Measurements from ENCODE around the gene ABCB9.

Gene ABCB9

GRCh38 chr12:122985338-122986257, 19.3 kb upstream of the ABCB9 start:
- peak overlapping the region; percentile 88 for H3K27ac ChIP-seq
- TF ChIP-seq ZFX (IDR thresholded peaks at IDR 0.05; ENCODE audit: borderline replicate concordance): no peak
- TF ChIP-seq CTCF (IDR thresholded peaks at IDR 0.05): no peak

GRCh38 chr12:122984612-122985337, 18.5 kb upstream of the ABCB9 start:
- no peak for TF ChIP-seq ZFX (IDR thresholded peaks at IDR 0.05; ENCODE audit: borderline replicate concordance)
- TF ChIP-seq CTCF (IDR thresholded peaks at IDR 0.05): no peak
- H3K27ac ChIP-seq: peak overlapping the region; percentile 88

- peak overlapping the region; percentile 88 for H3K27ac ChIP-seq
These were observed 17.7 kb upstream of the ABCB9 start for GRCh38 chr12:122983789-122984515.

GRCh38 chr12:122982963-122983788, 16.9 kb upstream of the ABCB9 start:
- TF ChIP-seq ZFX (IDR thresholded peaks at IDR 0.05; ENCODE audit: borderline replicate concordance): no peak
- TF ChIP-seq CTCF (IDR thresholded peaks at IDR 0.05): no peak
- peak overlapping the region; percentile 88 for H3K27ac ChIP-seq

More at GRCh38 chr12:122983789-122984515, 17.7 kb upstream of the ABCB9 start:
- TF ChIP-seq ZFX (IDR thresholded peaks at IDR 0.05; ENCODE audit: borderline replicate concordance): no peak

- peak overlapping the region; percentile 88 for H3K27ac ChIP-seq
- TF ChIP-seq CTCF (IDR thresholded peaks at IDR 0.05): no peak
- TF ChIP-seq ZFX (IDR thresholded peaks at IDR 0.05; ENCODE audit: borderline replicate concordance): no peak
These were observed 16.2 kb upstream of the ABCB9 start for GRCh38 chr12:122982477-122982815.

- H3K27ac ChIP-seq: peak overlapping the region; percentile 88
These were observed 15.6 kb upstream of the ABCB9 start for GRCh38 chr12:122981587-122982476.

More at GRCh38 chr12:122981587-122982476, 15.6 kb upstream of the ABCB9 start:
- TF ChIP-seq ZFX (IDR thresholded peaks at IDR 0.05; ENCODE audit: borderline replicate concordance) (no peak), CTCF (IDR thresholded peaks at IDR 0.05) (no peak)
